NCI-H2196 (cell line): ENCODE data around the gene ARHGEF2.

Source experiments
- DNase-seq: peaks from one replicate; lab custom pipeline; 2025; ENCODE audit not compliant: unreplicated experiment; lab: John Stamatoyannopoulos, UW

Gene ARHGEF2

GRCh38 chr1:155978325-155978972 lies at the start of gene ARHGEF2:
Gene ARHGEF2, minus strand, starts transcription at chr1:155978547. Its CDS starts 120 bp downstream, at chr1:155978427.
- peak; percentile 44 for DNase-seq

- no peak for DNase-seq
Measured at GRCh38 chr1:156026588-156026987, 48.2 kb upstream of the ARHGEF2 start.

GRCh38 chr1:156025876-156026275 lies 47.5 kb upstream of the ARHGEF2 start:
- no peak for DNase-seq

- no peak for DNase-seq
Measured at GRCh38 chr1:156024801-156025200, 46.5 kb upstream of the ARHGEF2 start.

GRCh38 chr1:156021954-156022353 lies 43.6 kb upstream of the ARHGEF2 start:
- no peak for DNase-seq

- DNase-seq, result no peak
Measured at GRCh38 chr1:156021093-156021428, 42.7 kb upstream of the ARHGEF2 start.

GRCh38 chr1:156020293-156021092 lies 42.1 kb upstream of the ARHGEF2 start, which contains the start of gene SSR2:
Gene SSR2, minus strand, starts transcription at chr1:156020951. Its CDS starts 784 bp downstream, at chr1:156020167.
- peak; percentile 95 for DNase-seq

GRCh38 chr1:156019946-156020292 lies 41.6 kb upstream of the ARHGEF2 start:
- no peak for DNase-seq

- DNase-seq, result no peak
Measured at GRCh38 chr1:156014829-156015228, 36.5 kb upstream of the ARHGEF2 start.

- DNase-seq, result no peak
Measured at GRCh38 chr1:156012051-156012817, 33.9 kb upstream of the ARHGEF2 start.

- no peak for DNase-seq
Measured at GRCh38 chr1:156009404-156009803, 31.1 kb upstream of the ARHGEF2 start.

GRCh38 chr1:156006666-156007376 lies 28.5 kb upstream of the ARHGEF2 start:
- no peak for DNase-seq

- no peak for DNase-seq
Measured at GRCh38 chr1:156004843-156005584, 26.7 kb upstream of the ARHGEF2 start.

GRCh38 chr1:156003923-156004188 lies 25.5 kb upstream of the ARHGEF2 start:
- no peak for DNase-seq

- DNase-seq, result no peak
Measured at GRCh38 chr1:156002188-156002911, 24.0 kb upstream of the ARHGEF2 start.

- no peak for DNase-seq
Measured at GRCh38 chr1:156001662-156002171, 23.4 kb upstream of the ARHGEF2 start.

GRCh38 chr1:156001021-156001661 lies 22.8 kb upstream of the ARHGEF2 start:
- DNase-seq, result no peak

GRCh38 chr1:155999964-156000363 lies 21.6 kb upstream of the ARHGEF2 start:
- DNase-seq, result no peak

- DNase-seq, result no peak
Measured at GRCh38 chr1:155996166-155996565, 17.8 kb upstream of the ARHGEF2 start.
